ENCODE measurements around the gene TRIO. TPM values are rescaled to one million over a fixed set of nuclear protein-coding genes. Genes with fewer than 3 reads are reported as not detected.

Gene TRIO
- polyA plus RNA-seq, 1 donor (not counting 4 experiments of a cell fraction or from before 2014, with no cell fraction given) = 57.2 TPM

DNA sequence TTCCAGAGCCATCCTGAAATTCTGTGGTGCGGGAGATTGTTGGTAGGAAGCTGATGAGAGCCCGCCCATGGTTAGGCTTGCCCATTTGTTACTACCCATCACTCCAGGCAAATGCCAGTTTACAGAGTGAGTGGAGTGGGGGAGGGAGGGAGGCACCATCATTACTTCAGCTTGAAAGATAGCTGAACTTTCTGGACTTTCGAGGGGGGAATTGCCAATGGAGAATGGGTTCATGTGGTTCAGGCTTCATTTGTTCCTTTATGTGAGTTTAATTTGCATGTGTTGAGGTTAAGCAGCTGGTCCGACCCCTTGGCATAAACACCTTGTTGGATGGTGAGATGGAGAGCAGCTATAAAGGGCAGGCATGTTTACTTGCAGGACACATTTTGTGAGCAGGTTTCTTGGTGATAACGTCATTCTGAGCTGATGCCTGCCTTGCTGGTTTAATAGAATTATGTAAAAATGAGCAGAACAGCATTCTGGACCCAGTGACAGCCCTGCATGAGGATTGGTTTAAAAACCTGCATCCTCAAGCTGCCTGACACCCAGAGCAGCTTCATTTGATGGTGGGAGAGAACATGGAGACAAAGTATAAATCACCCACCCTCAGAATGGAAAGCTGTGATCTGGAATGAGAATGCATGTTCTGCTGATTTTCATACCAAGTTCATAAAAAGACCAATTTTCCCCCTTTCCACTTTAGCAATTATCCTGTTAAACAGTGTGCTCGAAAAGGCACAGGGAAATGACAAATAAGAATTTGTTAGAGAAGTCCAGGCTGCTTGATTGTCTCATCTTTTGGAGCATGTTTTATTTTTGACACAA is 106.3 kb downstream of the TRIO start:
- Histone ChIP-seq H2AFZ (ENCODE audit: control insufficient read depth, low read length) (no peak overlapping the region), H3K9me3 (ENCODE audit: control insufficient read depth, low read depth, low read length) (peaks cover 6% of the 10 kb centered on the region), H3K4me3 (ENCODE audit: control insufficient read depth in 2 of 3, extremely low read depth in 1 of 3, insufficient read depth in 2 of 3, low read depth in 1 of 3, low read length in 3 of 3) (no peak overlapping the region), H3K27me3 (ENCODE audit: control insufficient read depth, extremely low read depth, insufficient read depth, low read length) (no peaks in the 10 kb centered on the region), H4K20me1 (ENCODE audit: control insufficient read depth, extremely low read depth, insufficient read depth, low read length) (peaks cover 30% of the 10 kb centered on the region), H3K9me1 (ENCODE audit: control insufficient read depth, extremely low read depth, insufficient read depth, low read length) (peaks cover 2% of the 10 kb centered on the region), H3K79me2 (ENCODE audit: control insufficient read depth, insufficient read depth, low read length) (peaks cover 99% of the 10 kb centered on the region), H3K4me2 (ENCODE audit: control insufficient read depth, extremely low read depth, insufficient read depth, low read depth, low read length) (no peak overlapping the region), H3K36me3 (ENCODE audit: control insufficient read depth in 2 of 2, extremely low read depth in 1 of 2, insufficient read depth in 2 of 2, low read length in 2 of 2) (peaks cover 0 to 1% of the 10 kb centered on the region in 2 experiments), H3K9ac (ENCODE audit: control insufficient read depth, extremely low read depth, insufficient read depth, low read length) (no peak overlapping the region), H3K4me1 (ENCODE audit: control insufficient read depth, extremely low read depth, insufficient read depth, low read length) (no peaks in the 10 kb centered on the region), H3K27ac (ENCODE audit: control insufficient read depth, insufficient read depth, low read length) (no peak overlapping the region)
- FAIRE-seq (no peak), DNase-seq (ENCODE audit: low read depth, low spot score) (no peak)
- dilution Hi-C loops (cut with MboI; ENCODE audit: extremely low pct_ligation_motif_present, low sequenced_read_pairs) = no loop called here
- TF ChIP-seq, protein P1, sequence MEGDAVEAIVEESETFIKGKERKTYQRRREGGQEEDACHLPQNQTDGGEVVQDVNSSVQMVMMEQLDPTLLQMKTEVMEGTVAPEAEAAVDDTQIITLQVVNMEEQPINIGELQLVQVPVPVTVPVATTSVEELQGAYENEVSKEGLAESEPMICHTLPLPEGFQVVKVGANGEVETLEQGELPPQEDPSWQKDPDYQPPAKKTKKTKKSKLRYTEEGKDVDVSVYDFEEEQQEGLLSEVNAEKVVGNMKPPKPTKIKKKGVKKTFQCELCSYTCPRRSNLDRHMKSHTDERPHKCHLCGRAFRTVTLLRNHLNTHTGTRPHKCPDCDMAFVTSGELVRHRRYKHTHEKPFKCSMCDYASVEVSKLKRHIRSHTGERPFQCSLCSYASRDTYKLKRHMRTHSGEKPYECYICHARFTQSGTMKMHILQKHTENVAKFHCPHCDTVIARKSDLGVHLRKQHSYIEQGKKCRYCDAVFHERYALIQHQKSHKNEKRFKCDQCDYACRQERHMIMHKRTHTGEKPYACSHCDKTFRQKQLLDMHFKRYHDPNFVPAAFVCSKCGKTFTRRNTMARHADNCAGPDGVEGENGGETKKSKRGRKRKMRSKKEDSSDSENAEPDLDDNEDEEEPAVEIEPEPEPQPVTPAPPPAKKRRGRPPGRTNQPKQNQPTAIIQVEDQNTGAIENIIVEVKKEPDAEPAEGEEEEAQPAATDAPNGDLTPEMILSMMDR (optimal IDR thresholded peaks at IDR 0.05 in 1 of 3, IDR thresholded peaks at IDR 0.05 in 1 of 3, conservative IDR thresholded peaks at IDR 0.05 in 1 of 3; ENCODE audit: extremely low read depth in 1 of 3, insufficient read depth in 2 of 3, low read length in 3 of 3) = no peak
- no peak for TF ChIP-seq EZH2 (IDR thresholded peaks at IDR 0.05; ENCODE audit: low read length)

DNA sequence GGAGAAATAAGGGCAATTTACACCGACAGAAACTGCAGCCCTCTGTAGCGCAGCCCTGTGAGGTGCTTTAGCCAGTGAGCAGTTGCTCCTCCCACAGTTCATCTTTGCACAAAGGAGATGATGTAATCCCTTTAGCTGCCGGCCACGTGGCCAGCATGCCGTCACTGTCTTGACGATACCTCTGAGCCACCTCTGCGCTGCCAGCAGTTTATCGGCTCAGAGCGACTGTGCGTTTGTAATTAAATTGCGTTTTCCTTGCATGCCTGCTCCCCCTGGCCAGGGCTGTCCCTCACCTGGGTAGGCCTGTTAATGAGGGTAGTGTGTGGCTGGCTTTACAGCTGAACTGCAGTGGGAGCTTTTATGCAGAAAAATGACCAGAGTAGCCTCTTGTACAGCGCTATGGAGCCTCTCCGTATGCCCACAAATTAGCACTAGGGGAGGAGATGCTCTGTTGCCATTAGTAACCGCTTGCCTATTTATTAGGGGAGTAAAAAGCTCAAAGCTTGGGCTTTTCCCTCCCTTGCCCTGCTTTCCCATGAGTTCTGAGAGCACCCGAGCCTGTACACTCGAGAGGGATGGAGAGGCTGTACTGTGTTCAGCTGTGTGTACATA is 107.0 kb downstream of the TRIO start:
- Histone ChIP-seq H3K79me2 (ENCODE audit: control insufficient read depth, insufficient read depth, low read length) (peaks cover 99% of the 10 kb centered on the region), H3K9ac (ENCODE audit: control insufficient read depth, extremely low read depth, insufficient read depth, low read length) (no peak overlapping the region), H3K36me3 (ENCODE audit: control insufficient read depth in 2 of 2, extremely low read depth in 1 of 2, insufficient read depth in 2 of 2, low read length in 2 of 2) (peaks cover 1 to 3% of the 10 kb centered on the region in 2 experiments), H3K4me2 (ENCODE audit: control insufficient read depth, extremely low read depth, insufficient read depth, low read depth, low read length) (no peak overlapping the region), H3K9me3 (ENCODE audit: control insufficient read depth, low read depth, low read length) (peaks cover 10% of the 10 kb centered on the region), H4K20me1 (ENCODE audit: control insufficient read depth, extremely low read depth, insufficient read depth, low read length) (peaks cover 25% of the 10 kb centered on the region), H3K27ac (ENCODE audit: control insufficient read depth, insufficient read depth, low read length) (no peak overlapping the region), H2AFZ (ENCODE audit: control insufficient read depth, low read length) (no peak overlapping the region), H3K4me1 (ENCODE audit: control insufficient read depth, extremely low read depth, insufficient read depth, low read length) (no peaks in the 10 kb centered on the region), H3K4me3 (ENCODE audit: control insufficient read depth in 2 of 3, extremely low read depth in 1 of 3, insufficient read depth in 2 of 3, low read depth in 1 of 3, low read length in 3 of 3) (no peak overlapping the region), H3K9me1 (ENCODE audit: control insufficient read depth, extremely low read depth, insufficient read depth, low read length) (peaks cover 2% of the 10 kb centered on the region), H3K27me3 (ENCODE audit: control insufficient read depth, extremely low read depth, insufficient read depth, low read length) (no peaks in the 10 kb centered on the region)
- no peak for DNase-seq (ENCODE audit: low read depth, low spot score)
- no peak for TF ChIP-seq EZH2 (IDR thresholded peaks at IDR 0.05; ENCODE audit: low read length)
- TF ChIP-seq, protein P1 (optimal IDR thresholded peaks at IDR 0.05 in 1 of 3, IDR thresholded peaks at IDR 0.05 in 1 of 3, conservative IDR thresholded peaks at IDR 0.05 in 1 of 3; ENCODE audit: extremely low read depth in 1 of 3, insufficient read depth in 2 of 3, low read length in 3 of 3) = no peak
- dilution Hi-C loops (cut with MboI; ENCODE audit: extremely low pct_ligation_motif_present, low sequenced_read_pairs) = no loop called here
- no peak for FAIRE-seq

Data from keratinocyte (primary cell).